GM12891 (cell line): Measurements from ENCODE around the gene WDPCP.

Experiments used
- DNase-seq: peaks from one replicate; pipeline ENCODE4 v3.0.0; 2011; ENCODE audit warnings: low spot score; ENCODE audit not compliant: insufficient read length
- FAIRE-seq: peaks from 2 replicates; lab custom pipeline; 2011; peaks lifted over from hg19 to GRCh38; lab: Jason Lieb, UNC
- PAX5 ChIP-seq: IDR thresholded peaks from 2 replicates; pipeline ENCODE4 v1.6.1; 2011; ENCODE audit warnings: low read length, moderate library complexity, mild to moderate bottlenecking; ENCODE audit not compliant: insufficient read depth, severe bottlenecking
- POLR2A ChIP-seq: IDR thresholded peaks from 2 replicates; pipeline ENCODE4 v1.6.1; 2011; ENCODE audit warnings: low read depth, low read length, control low read depth
- POLR2AphosphoS5 ChIP-seq: IDR thresholded peaks from 2 replicates; pipeline ENCODE4 v1.6.1; 2011; ENCODE audit warnings: low read depth, low read length, control low read depth
- POU2F2 ChIP-seq: IDR thresholded peaks from 2 replicates; pipeline ENCODE4 v1.6.1; 2011; ENCODE audit warnings: low read depth, mild to moderate bottlenecking, control low read depth, low read length, moderate library complexity
- SPI1 ChIP-seq: IDR thresholded peaks from 2 replicates; pipeline ENCODE4 v1.6.1; 2011; ENCODE audit warnings: low read depth, low read length, control low read depth
- TAF1 ChIP-seq: IDR thresholded peaks from 2 replicates; pipeline ENCODE4 v1.6.1; 2011; ENCODE audit warnings: low read depth, low read length, control low read depth

WDPCP gene

DNA sequence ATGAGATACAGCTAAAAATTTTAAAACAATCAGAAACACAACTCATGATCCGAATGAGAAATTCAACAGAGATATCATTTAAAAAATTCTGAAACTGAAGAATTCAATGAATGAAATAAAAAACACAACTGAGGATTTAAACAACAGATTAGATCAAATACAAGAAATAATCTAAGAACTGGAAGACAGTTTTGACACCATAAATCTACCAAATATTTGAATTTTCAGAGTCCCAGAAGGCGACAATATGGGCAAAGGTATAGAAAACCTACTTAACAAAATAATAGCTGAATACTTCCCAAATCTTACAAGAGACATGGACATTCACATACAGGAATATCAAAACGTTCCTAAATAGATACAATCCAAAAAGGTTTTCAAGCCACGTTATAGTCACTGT, 315.7 kb downstream of the WDPCP start:
- FAIRE-seq (no peak), DNase-seq (no peak)
- TF ChIP-seq POLR2AphosphoS5 (no peak), SPI1 (no peak), PAX5 (no peak), POLR2A (no peak), POU2F2 (no peak)

DNA sequence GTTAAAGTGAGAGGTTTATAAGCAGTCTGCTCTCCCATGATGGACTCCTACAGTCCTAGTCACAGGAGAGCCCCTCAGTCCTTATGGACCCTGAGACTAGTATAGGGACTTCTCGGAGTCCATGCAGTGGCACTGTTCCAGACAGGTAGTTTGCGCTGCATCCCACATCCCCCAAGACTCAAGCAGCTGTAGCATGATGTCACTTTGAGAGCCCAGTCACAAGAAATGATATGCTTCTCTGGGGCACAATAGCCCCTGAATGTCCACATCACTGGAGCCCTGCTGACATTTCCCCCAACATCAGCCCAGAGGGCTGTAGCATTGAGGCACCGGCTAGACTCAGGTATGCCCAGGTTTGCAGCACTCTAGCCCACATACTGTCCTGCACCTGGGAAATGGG, 317.6 kb downstream of the WDPCP start:
- DNase-seq = no peak
- no peak for TF ChIP-seq POU2F2
- no peak for TF ChIP-seq PAX5
- no peak for TF ChIP-seq TAF1
- TF ChIP-seq POLR2AphosphoS5 = no peak
- no peak for TF ChIP-seq POLR2A
- no peak for TF ChIP-seq SPI1
- FAIRE-seq = no peak

DNA sequence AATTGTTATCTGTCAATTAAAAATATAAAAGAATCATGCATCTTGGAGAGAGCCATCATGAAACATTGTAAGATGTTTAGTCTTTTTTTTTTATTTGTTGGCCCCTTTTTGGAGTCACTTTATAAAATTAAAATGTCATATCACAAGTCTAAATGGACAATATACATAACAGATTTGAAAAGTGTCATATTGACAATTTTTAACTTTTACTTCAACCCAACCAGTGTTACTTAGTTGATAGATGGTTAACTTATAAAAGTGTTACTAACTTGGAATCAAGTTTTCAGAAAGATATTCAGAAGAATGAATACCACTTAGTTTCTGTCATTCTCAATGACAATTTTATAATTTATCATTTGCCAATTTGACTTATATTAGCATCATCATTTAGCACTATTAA, 319.3 kb downstream of the WDPCP start:
- no peak for DNase-seq
- no peak for FAIRE-seq
- TF ChIP-seq SPI1 (no peak), POLR2A (no peak), PAX5 (no peak), TAF1 (no peak), POLR2AphosphoS5 (no peak)

DNA sequence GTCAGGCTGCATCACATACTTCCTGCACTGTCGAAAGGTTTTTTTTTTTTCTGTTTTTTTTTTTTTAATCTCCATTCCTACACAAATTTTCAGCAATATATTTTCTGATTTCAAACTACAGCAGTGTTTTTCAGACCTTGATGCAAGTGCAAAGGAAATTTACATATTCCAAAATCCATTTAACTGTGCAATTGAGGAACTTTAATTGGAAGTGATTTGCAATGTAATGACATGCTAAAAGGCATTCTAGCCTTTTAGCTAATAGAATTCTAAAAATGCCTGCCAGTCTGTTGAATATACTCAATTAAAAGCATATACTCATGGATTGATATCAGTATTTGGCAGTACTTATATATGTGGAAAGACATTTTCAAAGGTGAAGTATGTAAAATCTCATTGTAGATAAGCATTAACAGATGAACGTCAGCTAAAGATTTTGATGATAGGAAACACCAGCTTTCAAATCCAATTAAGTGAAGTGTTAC, 327.1 kb downstream of the WDPCP start:
- DNase-seq (no peak), FAIRE-seq (no peak)
- no peak for TF ChIP-seq SPI1
- no peak for TF ChIP-seq PAX5
- TF ChIP-seq POLR2AphosphoS5 = no peak
- TF ChIP-seq TAF1 = no peak
- no peak for TF ChIP-seq POU2F2
- TF ChIP-seq POLR2A = no peak

DNA sequence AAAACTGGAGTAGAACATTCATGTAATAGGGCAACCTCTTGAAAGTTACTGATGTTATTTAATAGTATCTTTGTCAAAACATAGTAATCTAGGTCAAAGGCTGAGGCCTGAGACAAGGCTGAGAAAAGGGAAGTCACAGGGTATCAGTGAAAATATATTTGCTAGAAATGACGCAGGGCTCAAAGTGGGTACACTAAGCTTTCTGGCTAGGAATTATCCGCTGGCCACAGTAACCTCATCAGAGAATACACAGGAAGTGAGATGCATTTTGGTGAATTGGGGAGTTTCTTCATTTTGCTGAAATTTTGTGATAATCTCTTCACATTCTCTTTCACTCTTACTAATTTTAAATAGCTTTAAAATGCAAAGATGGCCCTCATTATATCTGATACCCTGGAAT, 330.8 kb downstream of the WDPCP start:
- TF ChIP-seq SPI1 = peak; percentile 78
- TF ChIP-seq POLR2AphosphoS5 = no peak
- no peak for DNase-seq
- peak; percentile 35 for FAIRE-seq

DNA sequence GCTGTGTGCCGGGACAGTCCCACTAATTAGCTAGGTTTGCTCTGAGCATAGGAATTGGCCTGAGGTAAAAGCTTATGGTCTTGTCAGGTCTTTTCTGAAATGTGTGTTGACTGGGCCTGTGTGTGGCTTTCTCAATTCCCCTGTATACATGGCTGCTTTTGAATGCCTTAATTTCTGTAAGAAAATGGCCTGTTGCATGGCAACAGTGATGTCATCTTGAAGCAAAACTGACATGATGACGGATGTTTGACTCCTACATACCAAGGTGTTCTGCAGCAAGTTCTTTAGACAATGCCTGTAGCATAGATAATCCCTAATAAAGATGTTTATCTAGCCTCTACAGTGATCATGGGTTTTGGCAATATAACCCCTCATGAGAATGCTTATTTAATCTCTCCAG, 339.1 kb downstream of the WDPCP start:
- DNase-seq (no peak), FAIRE-seq (no peak)

DNA sequence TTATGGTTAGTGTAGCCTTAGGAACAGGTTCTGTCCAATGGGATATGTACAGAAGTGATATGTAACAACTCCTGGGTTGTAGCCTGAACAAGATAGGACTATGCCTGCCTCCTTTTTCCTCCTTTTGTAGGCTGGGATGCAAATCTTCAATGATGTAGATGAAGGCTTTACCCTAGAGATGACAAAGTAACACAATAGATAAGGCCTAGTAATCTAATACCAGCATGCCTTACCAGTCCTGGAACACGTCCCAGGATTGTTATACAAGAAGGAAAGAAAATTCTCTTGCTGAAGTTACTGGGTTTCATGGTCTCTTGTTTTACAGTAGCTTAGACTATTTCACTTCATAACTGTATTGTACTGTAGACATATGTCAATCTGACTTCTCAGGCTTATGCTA, 345.5 kb downstream of the WDPCP start:
- FAIRE-seq (no peak), DNase-seq (no peak)
- TF ChIP-seq POLR2A = no peak
- TF ChIP-seq TAF1 = no peak
- TF ChIP-seq PAX5 = no peak

More for the DNA sequence above, 339.1 kb downstream of the WDPCP start:
- TF ChIP-seq POLR2A (no peak), TAF1 (no peak), POU2F2 (no peak), PAX5 (no peak), POLR2AphosphoS5 (no peak), SPI1 (no peak)

DNA sequence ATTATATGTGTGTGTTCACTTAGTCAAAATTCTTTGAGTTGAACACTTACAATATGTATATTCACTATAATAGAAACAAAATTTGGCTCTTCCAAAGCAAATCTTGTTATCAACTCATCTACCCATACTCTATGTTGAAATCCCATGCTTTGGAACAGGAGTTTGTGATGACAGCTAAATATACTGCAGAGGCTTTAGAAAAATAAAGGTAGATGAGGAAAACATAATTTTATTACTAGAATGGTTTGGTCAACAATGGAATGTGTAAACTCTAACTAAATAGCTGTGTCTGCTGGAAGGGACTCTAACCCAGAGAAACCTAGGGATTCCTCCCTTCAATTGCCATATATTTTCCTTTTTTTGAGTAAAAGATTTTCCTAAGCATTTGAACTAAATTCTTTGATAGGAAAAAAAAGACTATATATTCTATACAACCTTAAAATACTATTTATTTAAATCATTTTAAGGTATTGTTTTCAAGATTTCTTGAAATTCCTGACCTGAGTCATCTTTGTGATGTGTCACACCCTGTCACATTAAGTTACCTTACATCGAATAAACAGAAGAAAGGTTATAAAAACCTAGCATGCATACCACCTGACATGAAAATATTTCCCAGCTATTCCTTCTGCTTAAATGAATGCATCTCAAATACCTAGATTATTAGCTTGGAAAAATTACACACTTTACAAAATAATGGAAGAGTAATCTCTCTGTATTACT, 362.2 kb downstream of the WDPCP start:
- TF ChIP-seq POU2F2 = no peak
- no peak for TF ChIP-seq TAF1
- no peak for TF ChIP-seq POLR2A
- FAIRE-seq = no peak
- DNase-seq = no peak

DNA sequence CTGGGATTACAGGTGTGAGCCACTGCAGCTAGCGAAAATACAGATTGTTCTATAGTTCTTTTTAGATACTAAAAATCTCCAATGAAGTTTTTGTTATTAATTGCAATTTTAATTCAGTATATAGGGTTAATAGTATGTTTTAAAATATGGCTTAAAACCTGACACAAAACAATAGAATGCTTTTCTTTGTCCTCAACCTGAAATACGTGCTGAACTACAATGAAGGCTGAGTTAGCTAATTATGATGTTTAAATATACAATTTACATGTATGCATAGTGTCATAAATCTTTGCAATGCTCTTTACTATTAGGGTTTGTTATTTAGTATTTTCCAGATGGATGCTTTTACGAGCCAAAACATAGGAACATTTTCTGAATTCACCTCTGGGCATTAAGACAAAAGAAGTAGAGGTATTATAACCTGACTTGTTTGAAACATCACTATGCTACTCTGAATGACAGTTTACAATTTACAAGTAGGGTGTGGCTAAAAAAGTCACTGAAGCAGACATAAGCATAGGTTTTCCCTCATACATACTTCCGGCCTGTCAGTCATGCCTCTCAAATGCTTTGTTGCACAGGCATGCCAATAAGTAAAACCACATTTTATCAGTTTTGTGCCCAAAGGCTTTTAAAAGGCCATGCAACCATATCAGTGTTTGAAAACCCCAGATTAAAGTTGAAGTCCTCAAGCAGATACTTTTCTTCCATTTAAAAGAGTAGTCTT, 369.3 kb downstream of the WDPCP start:
- TF ChIP-seq PAX5 = no peak
- TF ChIP-seq POLR2AphosphoS5 = no peak
- no peak for TF ChIP-seq TAF1
- TF ChIP-seq SPI1 = no peak
- TF ChIP-seq POU2F2 = no peak
- no peak for TF ChIP-seq POLR2A
- FAIRE-seq (no peak), DNase-seq (no peak)

DNA sequence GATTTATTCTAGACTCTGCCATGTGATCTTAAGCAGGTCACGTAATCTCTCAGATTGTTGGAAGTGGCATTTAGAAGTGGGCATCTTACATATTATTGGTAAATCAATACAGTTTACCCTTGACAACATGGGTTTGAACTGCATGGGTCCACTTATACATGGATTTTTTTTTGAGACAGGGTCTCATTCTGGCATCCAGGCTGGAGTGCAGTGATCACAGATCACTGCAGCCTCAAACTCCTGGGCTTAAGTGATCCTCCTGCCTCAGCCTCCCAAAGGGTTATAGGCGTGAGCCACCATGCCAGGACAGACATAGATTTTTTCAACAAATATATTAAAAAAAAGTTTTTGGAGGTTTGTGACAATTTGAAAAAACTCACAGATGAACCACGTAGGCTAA, 393.0 kb downstream of the WDPCP start:
- FAIRE-seq (peak; percentile 20), DNase-seq (no peak)
- TF ChIP-seq PAX5 = no peak
- no peak for TF ChIP-seq POLR2A
- no peak for TF ChIP-seq POLR2AphosphoS5
- no peak for TF ChIP-seq POU2F2
- no peak for TF ChIP-seq SPI1
- TF ChIP-seq TAF1 = no peak
